IMR-90 (cell line): ENCODE data around the gene OSBPL2. TPM values are rescaled to one million over a fixed set of nuclear protein-coding genes. Genes with fewer than 3 reads are reported as not detected.

Experiments used
- ATAC-seq: fragments of 200-7000 bp; cut with Tn5 transposase; 2 replicates; pipeline ENCODE4 v1.9.1; 2020; ENCODE audit warnings: low read depth, mild to moderate bottlenecking, moderate library complexity
- BruUV-seq: library from RNA; stranded (reverse); fragments of 400-500 nt; replicated peaks from 2 replicates; lab custom pipeline; 2021; lab: Mats Ljungman, UMichigan
- CTCF ChIA-PET: fragments of 300-600 bp; formaldehyde crosslinking; extraction: SDS; loops from one replicate; lab custom pipeline; 2021; ENCODE audit warnings: antibody characterized with exemption; lab: Yijun Ruan, JAX
- POLR2A ChIA-PET: fragments of 300-600 bp; sonication (Branson Sonifier 250); formaldehyde crosslinking; loops from one replicate; lab custom pipeline; 2022; ENCODE audit warnings: antibody characterized with exemption; ENCODE audit not compliant: unreplicated experiment; lab: Charles Lee
- DNase-seq: peaks from one replicate; pipeline ENCODE4 v3.0.0; 2013
- H2AFZ ChIP-seq: replicated peaks from 2 replicates; pipeline ENCODE3; 2013; ENCODE audit warnings: low read length, mild to moderate bottlenecking; ENCODE audit not compliant: poor library complexity
- H2AK5ac ChIP-seq: 2 replicates; pipeline ENCODE4 v1.6.1; 2013; ENCODE audit warnings: low read depth, low read length, inconsistent platforms
- H2AK9ac ChIP-seq: replicated peaks from 2 replicates; pipeline ENCODE3; 2013; ENCODE audit warnings: mild to moderate bottlenecking, low read depth, low read length, moderate library complexity; ENCODE audit not compliant: poor library complexity
- H2BK120ac ChIP-seq: 2 replicates; pipeline ENCODE4 v1.6.1; 2013; ENCODE audit warnings: low read depth, low read length, inconsistent platforms
- H2BK15ac ChIP-seq: 3 replicates; pipeline ENCODE4 v1.6.1; 2013; ENCODE audit warnings: low read depth, low read length, inconsistent platforms
- H2BK20ac ChIP-seq: 2 replicates; pipeline ENCODE4 v1.6.1; 2013; ENCODE audit warnings: low read depth, mild to moderate bottlenecking, inconsistent platforms, low read length, moderate library complexity
- H2BK5ac ChIP-seq: 2 replicates; pipeline ENCODE4 v1.6.1; 2013; ENCODE audit warnings: mild to moderate bottlenecking, low read depth, low read length, inconsistent platforms; ENCODE audit not compliant: poor library complexity, severe bottlenecking
- H3K14ac ChIP-seq: replicated peaks from 2 replicates; pipeline ENCODE4 v1.6.1; 2013; ENCODE audit warnings: low read depth, low read length, inconsistent platforms
- H3K18ac ChIP-seq: 2 replicates; pipeline ENCODE4 v1.6.1; 2013; ENCODE audit warnings: low read depth, low read length, control low read depth
- H3K23ac ChIP-seq: 2 replicates; pipeline ENCODE4 v1.6.1; 2013; ENCODE audit warnings: low read depth, low read length, inconsistent platforms
- H3K27ac ChIP-seq: 2 replicates; pipeline ENCODE4 v1.5.1; 2013; ENCODE audit warnings: mild to moderate bottlenecking, control low read depth, low read length; ENCODE audit not compliant: insufficient read depth
- H3K27me3 ChIP-seq: 2 replicates; pipeline ENCODE4 v1.6.1; 2013; ENCODE audit warnings: low read length; ENCODE audit not compliant: control insufficient read depth, insufficient read depth
- H3K36me3 ChIP-seq: 2 replicates; pipeline ENCODE4 v1.6.1; 2013; ENCODE audit warnings: low read length, mixed read lengths; ENCODE audit not compliant: control insufficient read depth, insufficient read depth
- H3K4ac ChIP-seq: 2 replicates; pipeline ENCODE4 v1.6.1; 2013; ENCODE audit warnings: low read depth, low read length, inconsistent platforms
- H3K4me1 ChIP-seq: 2 replicates; pipeline ENCODE4 v1.6.1; 2013; ENCODE audit warnings: low read length, mixed read lengths; ENCODE audit not compliant: control insufficient read depth, insufficient read depth
- H3K4me2 ChIP-seq: 2 replicates; pipeline ENCODE4 v1.6.1; 2013; ENCODE audit warnings: low read depth, mild to moderate bottlenecking, control low read depth, low read length, moderate library complexity
- H3K4me3 ChIP-seq: 2 replicates; pipeline ENCODE4 v1.5.1; 2013; ENCODE audit warnings: low read depth, mild to moderate bottlenecking, control low read depth, low read length, moderate library complexity; ENCODE audit not compliant: insufficient read depth
- H3K56ac ChIP-seq: 2 replicates; pipeline ENCODE4 v1.6.1; 2013; ENCODE audit warnings: low read length, inconsistent platforms; ENCODE audit not compliant: insufficient read depth; ENCODE audit errors: extremely low read depth
- H3K79me1 ChIP-seq, 2 experiments: 2 replicates each; pipeline ENCODE4 v1.6.1; 2013; ENCODE audit warnings: low read length in 2 of 2, inconsistent platforms in 1 of 2, low read depth in 1 of 2
- H3K9ac ChIP-seq: 2 replicates; pipeline ENCODE4 v1.6.1; 2013; ENCODE audit warnings: low read depth, low read length, control low read depth
- H3K9me1 ChIP-seq: 2 replicates; pipeline ENCODE4 v1.6.1; 2013; ENCODE audit warnings: low read length, inconsistent platforms; ENCODE audit not compliant: insufficient read depth
- H3K9me3 ChIP-seq: 2 replicates; pipeline ENCODE4 v1.6.1; 2013; ENCODE audit warnings: low read length; ENCODE audit not compliant: control insufficient read depth, insufficient read depth
- H4K20me1 ChIP-seq: 2 replicates; pipeline ENCODE4 v1.6.1; 2013; ENCODE audit warnings: low read length, inconsistent platforms; ENCODE audit not compliant: insufficient read depth
- H4K5ac ChIP-seq: 2 replicates; pipeline ENCODE4 v1.6.1; 2013; ENCODE audit warnings: mild to moderate bottlenecking, low read depth, low read length, control low read depth
- H4K8ac ChIP-seq, 2 experiments: 2 replicates each; pipeline ENCODE4 v1.6.1; 2013; ENCODE audit warnings: low read depth in 2 of 2, low read length in 2 of 2, control low read depth in 1 of 2, inconsistent platforms in 1 of 2
- H4K91ac ChIP-seq: 2 replicates; pipeline ENCODE4 v1.6.1; 2013; ENCODE audit warnings: low read depth, low read length, inconsistent platforms; ENCODE audit not compliant: insufficient read depth
- POLR2A ChIP-seq: IDR thresholded peaks from 2 replicates; pipeline ENCODE4 v1.6.1; 2012; ENCODE audit warnings: mild to moderate bottlenecking, low read depth, low read length
- WGBS, 2 experiments: methylation state at CpG; one replicate each; pipeline versions ENCODE4 v1.1.5 to v1.1.7; 2013; ENCODE audit warnings: missing lambda C conversion rate in 2 of 2; ENCODE audit not compliant: insufficient read length in 1 of 2; ENCODE audit errors: extremely low coverage in 2 of 2; 5-methylcytosine and 5-hydroxymethylcytosine counted together
- dilution Hi-C: fragments of 300-500 bp; cut with HindIII; formaldehyde crosslinking; loops from one replicate; pipeline ENCODE4 v1.14.3; 2018; ENCODE audit warnings: low sequenced_read_pairs; ENCODE audit not compliant: unreplicated experiment
- in situ Hi-C: fragments of 300-500 bp; cut with MboI; formaldehyde crosslinking; loops from 3 replicates; pipeline ENCODE4 v1.14.3; 2019; ENCODE audit warnings: low sequenced_read_pairs, inconsistent platforms, mixed read lengths
- intact Hi-C: fragments of 100-400 bp; cut with micrococcal nuclease; formaldehyde crosslinking; loops from 2 replicates; pipeline ENCODE4 v1.10.0; 2022
- polyA plus RNA-seq, 3 experiments: library from polyadenylated mRNA; depleted of rRNA; stranded (reverse); fragments of >200 nt; gene quantifications; 2 replicates each; pipeline ENCODE4 v1.2.3, GENCODE V29; 2012; ENCODE audit warnings: low replicate concordance in 1 of 3
- total RNA-seq: library from RNA; depleted of rRNA; stranded (reverse); fragments of >200 nt; gene quantifications from 2 replicates; pipeline ENCODE4 v1.2.3, GENCODE V29; 2012

The OSBPL2 gene
- total and polyA plus RNA-seq, 2 of the 4 experiments (the other 2 are of a cell fraction) = 19.3 to 27.6 TPM

DNA sequence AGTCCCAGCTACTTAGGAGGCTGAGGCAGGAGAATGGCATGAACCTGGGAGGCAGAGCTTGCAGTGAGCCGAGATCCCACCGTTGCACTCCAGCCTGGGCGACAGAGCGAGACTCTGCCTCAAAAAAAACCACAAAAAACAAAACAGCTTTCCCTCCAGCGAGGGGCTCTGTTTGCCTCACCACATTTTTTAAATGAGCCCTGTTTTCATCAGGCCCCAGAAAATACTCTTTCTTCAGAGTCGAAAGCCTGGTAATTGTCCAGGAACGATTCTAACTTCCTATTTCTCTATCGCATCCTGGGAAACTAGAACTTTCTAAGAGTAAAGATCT lies 43.3 kb upstream of the OSBPL2 start:
- H3K18ac ChIP-seq = no peak overlapping the region
- no peak overlapping the region for H3K9ac ChIP-seq
- DNase-seq (no peak), ATAC-seq (no peak)
- H3K14ac ChIP-seq = no peak overlapping the region
- no peak overlapping the region for H3K27ac ChIP-seq
- H3K79me1 ChIP-seq = peaks cover 8 to 37% of the 10 kb centered on the region in 2 experiments; a peak in 3 of 4 replicates
- CTCF ChIA-PET = no interaction called here
- 87% methylated on average over 3 of the region's 8 CpGs; no CpG with 5 or more reads in 1 of the 2 experiments for WGBS, 2 experiments
- H2BK15ac ChIP-seq = no peak overlapping the region
- H4K20me1 ChIP-seq = peaks cover 10% of the 10 kb centered on the region; the same call in 1 of the 2 replicates
- H4K91ac ChIP-seq = no peak overlapping the region
- H2BK20ac ChIP-seq = no peak overlapping the region
- dilution Hi-C loops (no loop called here), intact Hi-C loops (no loop called here), in situ Hi-C loops (no loop called here)
- H2BK5ac ChIP-seq = no peak overlapping the region
- H4K8ac ChIP-seq = no peak overlapping the region
- H3K23ac ChIP-seq = no peak overlapping the region
- H3K27me3 ChIP-seq = no peaks in the 10 kb centered on the region
- no TSS peak for BruUV-seq
- no peak overlapping the region for H4K5ac ChIP-seq
- no peak overlapping the region for H2AFZ ChIP-seq
- no peaks in the 10 kb centered on the region for H3K4me1 ChIP-seq
- H2BK120ac ChIP-seq = no peak overlapping the region
- H2AK5ac ChIP-seq = no peak overlapping the region
- H3K56ac ChIP-seq = no peak overlapping the region
- no peak overlapping the region for H3K4me3 ChIP-seq
- H2AK9ac ChIP-seq = no peak overlapping the region
- H3K4me2 ChIP-seq = no peak overlapping the region
- TF ChIP-seq POLR2A = no peak
- H3K9me1 ChIP-seq = no peaks in the 10 kb centered on the region; the same call in 1 of the 2 replicates
- no peak overlapping the region for H3K4ac ChIP-seq
- H3K36me3 ChIP-seq = peaks cover 39% of the 10 kb centered on the region
- POLR2A ChIA-PET = no interaction called here
- H3K9me3 ChIP-seq = no peaks in the 10 kb centered on the region
